GM12875 (cell line): ENCODE measurements around the gene TMEM125.

Experiments
- H3K4me3 ChIP-seq: one replicate; pipeline ENCODE4 v1.5.1; 2011; ENCODE audit warnings: low read depth, low read length, control low read depth
- CTCF ChIP-seq: IDR thresholded peaks from 2 replicates; pipeline ENCODE4 v1.5.1; 2011; ENCODE audit warnings: low read depth, mild to moderate bottlenecking, control low read depth, inconsistent platforms, low read length, moderate library complexity, borderline replicate concordance; ENCODE audit not compliant: insufficient read depth

TMEM125 gene

GRCh38 chr1:43229826-43230780 is 39.7 kb upstream of the TMEM125 start:
- no peak for TF ChIP-seq CTCF
- no peak overlapping the region for H3K4me3 ChIP-seq

- H3K4me3 ChIP-seq = no peak overlapping the region
- TF ChIP-seq CTCF = no peak
Measured at GRCh38 chr1:43232074-43232473, 37.7 kb upstream of the TMEM125 start.

GRCh38 chr1:43232482-43232881 is 37.3 kb upstream of the TMEM125 start:
- H3K4me3 ChIP-seq = no peak overlapping the region
- no peak for TF ChIP-seq CTCF

GRCh38 chr1:43233631-43234030 is 36.2 kb upstream of the TMEM125 start:
- H3K4me3 ChIP-seq = no peak overlapping the region
- no peak for TF ChIP-seq CTCF

- no peak overlapping the region for H3K4me3 ChIP-seq
- no peak for TF ChIP-seq CTCF
Measured at GRCh38 chr1:43234267-43234666, 35.5 kb upstream of the TMEM125 start.

- no peak for TF ChIP-seq CTCF
- no peak overlapping the region for H3K4me3 ChIP-seq
Measured at GRCh38 chr1:43235040-43235439, 34.7 kb upstream of the TMEM125 start.
